H1 (cell line): ENCODE measurements around the gene RFX2. TPM values are rescaled to one million over a fixed set of nuclear protein-coding genes. Genes with fewer than 3 reads are reported as not detected.

Experiments
- CTCF ChIA-PET: fragments of 300-600 bp; sonication (Branson Sonifier 250); formaldehyde crosslinking; loops from one replicate; lab custom pipeline; 2021; ENCODE audit not compliant: partially characterized antibody; lab: Charles Lee
- POLR2A ChIA-PET: fragments of 300-600 bp; sonication (Branson Sonifier 250); formaldehyde crosslinking; loops from one replicate; lab custom pipeline; 2021; ENCODE audit warnings: inconsistent platforms; ENCODE audit not compliant: partially characterized antibody; lab: Charles Lee
- DNase-seq, 2 experiments: peaks; one replicate each; pipeline versions ENCODE4 v3.0.0 to v3.0.0-alpha.2; 2010 to 2022; ENCODE audit warnings: low spot score in 2 of 2, low read depth in 1 of 2, mixed read lengths in 1 of 2
- FAIRE-seq: peaks from 2 replicates; lab custom pipeline; 2011; peaks lifted over from hg19 to GRCh38; lab: Jason Lieb, UNC
- H2AFZ ChIP-seq: 2 replicates; pipeline ENCODE4 v1.8.1; 2012; ENCODE audit warnings: low read length, inconsistent platforms
- H2AK5ac ChIP-seq: 2 replicates; pipeline ENCODE4 v1.6.1; 2013; ENCODE audit warnings: low read depth, low read length
- H2BK120ac ChIP-seq: replicated peaks from 2 replicates; pipeline ENCODE3; 2013; ENCODE audit warnings: low read depth, low read length, inconsistent platforms
- H2BK12ac ChIP-seq: 2 replicates; pipeline ENCODE4 v1.6.1; 2013; ENCODE audit warnings: low read depth, low read length
- H2BK15ac ChIP-seq: 2 replicates; pipeline ENCODE4 v1.6.1; 2013; ENCODE audit warnings: low read length
- H2BK20ac ChIP-seq: 2 replicates; pipeline ENCODE4 v1.6.1; 2013; ENCODE audit warnings: low read length
- H2BK5ac ChIP-seq: 2 replicates; pipeline ENCODE4 v1.6.1; 2013; ENCODE audit warnings: low read depth, low read length
- H3K14ac ChIP-seq: 2 replicates; pipeline ENCODE4 v1.6.1; 2013; ENCODE audit warnings: inconsistent platforms; ENCODE audit not compliant: insufficient read length
- H3K18ac ChIP-seq: 2 replicates; pipeline ENCODE4 v1.6.1; 2013; ENCODE audit warnings: low read length; ENCODE audit errors: extremely low read depth
- H3K23ac ChIP-seq: 2 replicates; pipeline ENCODE4 v1.6.1; 2013; ENCODE audit warnings: inconsistent platforms; ENCODE audit not compliant: insufficient read length
- H3K23me2 ChIP-seq: 2 replicates; pipeline ENCODE4 v1.6.1; 2013; ENCODE audit warnings: low read depth, low read length
- H3K27ac ChIP-seq: 2 replicates; pipeline ENCODE4 v1.6.1; 2011; ENCODE audit warnings: low read depth, low read length, inconsistent platforms
- H3K27me3 ChIP-seq, 4 experiments: replicated peaks in 1 of 4; 1 replicate in 1 of 4; 2 replicates in 3 of 4; pipeline versions ENCODE4 v1.6.1 to v1.8.1; 2011 to 2013; ENCODE audit warnings: low read length in 3 of 4, mild to moderate bottlenecking in 3 of 4, inconsistent platforms in 2 of 4, mixed read lengths in 2 of 4, moderate library complexity in 1 of 4; ENCODE audit not compliant: control insufficient read depth in 3 of 4, insufficient read depth in 3 of 4; ENCODE audit errors: extremely low read depth in 1 of 4
- H3K36me3 ChIP-seq, 4 experiments: 2 replicates each; pipeline versions ENCODE4 v1.6.1 to v1.8.1; 2011 to 2013; ENCODE audit warnings: mild to moderate bottlenecking in 4 of 4, low read length in 3 of 4, moderate library complexity in 2 of 4, control low read depth in 1 of 4, inconsistent platforms in 1 of 4; ENCODE audit not compliant: insufficient read depth in 4 of 4, control insufficient read depth in 2 of 4
- H3K4ac ChIP-seq: replicated peaks from 2 replicates; pipeline ENCODE3; 2013; ENCODE audit warnings: low read length, low read depth, mixed read lengths, inconsistent platforms; ENCODE audit not compliant: insufficient read length
- H3K4me1 ChIP-seq, 4 experiments: replicated peaks in 1 of 4; 1 replicate in 1 of 4; 2 replicates in 3 of 4; pipeline versions ENCODE4 v1.6.1 to v1.8.1; 2011 to 2013; ENCODE audit warnings: low read length in 3 of 4, inconsistent platforms in 2 of 4, mixed read lengths in 1 of 4; ENCODE audit not compliant: insufficient read depth in 4 of 4, control insufficient read depth in 3 of 4
- H3K4me2 ChIP-seq, 2 experiments: 2 replicates each; pipeline versions ENCODE4 v1.6.1 to v1.8.1; 2011 to 2013; ENCODE audit warnings: low read depth in 2 of 2, low read length in 2 of 2, control low read depth in 1 of 2, inconsistent platforms in 1 of 2, mild to moderate bottlenecking in 1 of 2; ENCODE audit not compliant: insufficient read depth in 1 of 2
- H3K4me3 ChIP-seq, 4 experiments: fragments of 200-600, 300-600 bp in 1 of 4; sonication (generic), shearing (Covaris generic), sonication (Bioruptor Twin) in 1 of 4; 2 replicates each; pipeline versions ENCODE4 v1.5.1 to v1.8.1; 2011 to 2016; ENCODE audit warnings: low read length in 4 of 4, low read depth in 3 of 4, control low read depth in 2 of 4, inconsistent platforms in 2 of 4, mild to moderate bottlenecking in 2 of 4, mixed read lengths in 1 of 4, moderate library complexity in 1 of 4; ENCODE audit not compliant: insufficient read depth in 2 of 4; ENCODE audit errors: extremely low read depth in 1 of 4
- H3K56ac ChIP-seq: replicated peaks from 2 replicates; pipeline ENCODE3; 2013; ENCODE audit warnings: low read depth, mild to moderate bottlenecking, mixed read lengths, low read length, inconsistent platforms; ENCODE audit not compliant: insufficient read length
- H3K79me1 ChIP-seq: 2 replicates; pipeline ENCODE4 v1.6.1; 2013; ENCODE audit warnings: low read depth, low read length, control low read depth
- H3K79me2 ChIP-seq, 2 experiments: 2 replicates each; pipeline versions ENCODE4 v1.6.1 to v1.8.1; 2012 to 2013; ENCODE audit warnings: low read length in 2 of 2, mild to moderate bottlenecking in 2 of 2, inconsistent platforms in 1 of 2; ENCODE audit not compliant: insufficient read depth in 2 of 2, control insufficient read depth in 1 of 2
- H3K9ac ChIP-seq, 4 experiments: replicated peaks in 1 of 4; 1 replicate in 1 of 4; 2 replicates in 3 of 4; pipeline versions ENCODE4 v1.6.1 to v1.8.1; 2011 to 2013; ENCODE audit warnings: low read depth in 3 of 4, low read length in 3 of 4, control low read depth in 2 of 4, mild to moderate bottlenecking in 2 of 4, moderate library complexity in 2 of 4, inconsistent platforms in 1 of 4; ENCODE audit errors: extremely low read depth in 1 of 4
- H3K9me3 ChIP-seq, 2 experiments: 2 replicates each; pipeline versions ENCODE4 v1.6.1 to v1.8.1; 2012 to 2013; ENCODE audit warnings: mild to moderate bottlenecking in 2 of 2, moderate library complexity in 2 of 2, control low read depth in 1 of 2, inconsistent platforms in 1 of 2, low read depth in 1 of 2, low read length in 1 of 2, mixed read lengths in 1 of 2; ENCODE audit not compliant: insufficient read depth in 2 of 2
- H4K20me1 ChIP-seq, 2 experiments: replicated peaks in 1 of 2; 2 replicates each; pipeline versions ENCODE3 to v1.8.1; 2011 to 2013; ENCODE audit warnings: inconsistent platforms in 2 of 2, low read length in 2 of 2, mild to moderate bottlenecking in 1 of 2; ENCODE audit not compliant: insufficient read depth in 2 of 2, control insufficient read depth in 1 of 2
- H4K5ac ChIP-seq: 2 replicates; pipeline ENCODE4 v1.6.1; 2013; ENCODE audit warnings: low read length, low read depth, mixed read lengths, inconsistent platforms; ENCODE audit not compliant: insufficient read length
- H4K8ac ChIP-seq: 2 replicates; pipeline ENCODE4 v1.8.0; 2013; ENCODE audit warnings: mild to moderate bottlenecking, moderate library complexity, low read length, inconsistent platforms; ENCODE audit not compliant: insufficient read depth; ENCODE audit errors: extremely low read depth
- H4K91ac ChIP-seq: replicated peaks from 2 replicates; pipeline ENCODE3; 2013; ENCODE audit warnings: low read length, mixed read lengths, inconsistent platforms; ENCODE audit not compliant: insufficient read length
- POU5F1 ChIP-seq: IDR thresholded peaks from 2 replicates; pipeline ENCODE4 v1.6.1; 2011; ENCODE audit warnings: low read depth, mild to moderate bottlenecking, low read length, moderate library complexity
- SAP30 ChIP-seq: fragments of 300-600 bp; sonication (generic); IDR thresholded peaks from 2 replicates; pipeline ENCODE4 v1.7.1; 2012; ENCODE audit warnings: low read length, moderate library complexity, mild to moderate bottlenecking, inconsistent platforms; ENCODE audit not compliant: insufficient read depth, insufficient replicate concordance
- SP2 ChIP-seq: IDR thresholded peaks from 2 replicates; pipeline ENCODE4 v1.6.1; 2012; ENCODE audit warnings: mild to moderate bottlenecking, low read length, inconsistent platforms
- WGBS, 2 experiments: shearing (Covaris generic) in 1 of 2; methylation state at CpG; one replicate each; pipeline versions ENCODE4 v1.1.6 to v1.1.7; 2013 to 2015; ENCODE audit warnings: low lambda C conversion rate in 2 of 2, mixed read lengths in 2 of 2, inconsistent platforms in 1 of 2, low coverage in 1 of 2, missing lambda C conversion rate in 1 of 2; ENCODE audit not compliant: insufficient replicate concordance in 2 of 2, insufficient coverage in 1 of 2, insufficient read length in 1 of 2; ENCODE audit errors: extremely low coverage in 1 of 2, missing lambda C conversion rate in 1 of 2; 5-methylcytosine and 5-hydroxymethylcytosine counted together
- polyA plus RNA-seq, 7 experiments: library from polyadenylated mRNA; depleted of rRNA in 3 of 7; stranded (reverse) in 5 of 7; unstranded in 2 of 7; fragments of >200 nt in 5 of 7; fragments of 200-250 nt in 2 of 7; gene quantifications; 1 replicate in 5 of 7; 2 replicates in 1 of 7; 4 replicates in 1 of 7; pipeline versions ENCODE4 v1.2.1 to v1.2.3, GENCODE V29; 2011 to 2013; ENCODE audit warnings: missing spikeins in 2 of 7, mixed read lengths in 2 of 7
- total RNA-seq: library from RNA; stranded (reverse); fragmentation: NEBNext Ultra II Directional; extraction: Animal tissue kit (Norgen Biotek cat#: 25700); gene quantifications from 2 replicates; pipeline ENCODE4 v1.2.1, GENCODE V29; 2021

RFX2 gene
- total and polyA plus RNA-seq, 2 of the 8 experiments (the other 6 are each of a cell fraction or from before 2014, with no cell fraction given): 4.8 to 5.3 TPM

DNA sequence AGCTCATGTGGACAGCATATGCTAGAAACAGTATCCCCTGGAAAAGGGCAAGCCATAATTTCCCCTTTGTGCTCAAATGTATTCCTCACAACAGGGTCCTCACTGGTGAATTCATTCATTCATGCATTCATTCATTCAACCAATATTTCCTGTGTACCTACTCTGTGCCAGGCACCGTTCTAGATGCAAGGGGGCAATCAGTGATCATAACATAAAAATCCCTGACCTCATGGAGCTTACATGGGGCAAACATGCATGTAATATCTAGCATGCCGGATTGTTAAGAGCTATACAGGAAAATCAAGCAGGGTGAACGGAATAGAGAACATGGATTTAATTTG is 134.9 kb downstream of the RFX2 start:
- H2AK5ac ChIP-seq: no peak overlapping the region
- H3K4me2 ChIP-seq: no peak overlapping the region
- POLR2A ChIA-PET: interaction anchor here (0.6 to 1.6 kb wide), 3 partner anchors 13 to 171 kb away, joined by 4 to 6 read pairs (median 4); no protein-coding TSS in a partner anchor
- no peak overlapping the region for H2BK15ac ChIP-seq
- H4K8ac ChIP-seq: no peak overlapping the region
- peaks cover 0 to 21% (median 7%) of the 10 kb centered on the region in 4 experiments; a peak in 6 of 8 replicates for H3K36me3 ChIP-seq
- no peak for DNase-seq
- no peak overlapping the region for H2BK120ac ChIP-seq
- H3K4ac ChIP-seq: no peak overlapping the region
- H2AFZ ChIP-seq: no peak overlapping the region
- H3K18ac ChIP-seq: no peak overlapping the region
- no peak overlapping the region for H3K56ac ChIP-seq
- H2BK20ac ChIP-seq: no peak overlapping the region
- H3K79me2 ChIP-seq: peaks cover 58 to 75% of the 10 kb centered on the region in 2 experiments
- H3K14ac ChIP-seq: no peak overlapping the region
- TF ChIP-seq SAP30: no peak
- TF ChIP-seq POU5F1: no peak
- no peak for TF ChIP-seq SP2
- TF ChIP-seq, all 59 proteins: peak for 0
- Histone ChIP-seq H3K9me3 (no peaks in the 10 kb centered on the region), H4K91ac (no peak overlapping the region), H3K23me2 (peaks cover 6% of the 10 kb centered on the region; the same call in 1 of the 2 replicates), H3K4me3 (no peak overlapping the region), H3K27me3 (no peaks in the 10 kb centered on the region), H3K23ac (no peak overlapping the region), H2BK12ac (no peak overlapping the region), H4K20me1 (peaks cover 31 to 43% of the 10 kb centered on the region in 2 experiments), H3K4me1 (peaks cover 0 to 13% (median 7%) of the 10 kb centered on the region in 4 experiments; a peak in 5 of 7 replicates), H3K9ac (no peak overlapping the region), H2BK5ac (no peak overlapping the region), H3K27ac (no peak overlapping the region), H3K79me1 (peaks cover 48% of the 10 kb centered on the region), H4K5ac (no peak overlapping the region)
- FAIRE-seq: no peak
- CTCF ChIA-PET: interaction anchor here (1.0 to 1.8 kb wide), 4 partner anchors 24 to 47 kb away, joined by 3 to 4 read pairs (median 4); no protein-coding TSS in a partner anchor
- WGBS, 2 experiments: 96% methylated on average over 3 of the region's 3 CpGs; no CpG with 5 or more reads in 1 of the 2 experiments
